Endothelial cell of umbilical vein (primary cell): ENCODE data around the gene ATP9B. TPM values are rescaled to one million over a fixed set of nuclear protein-coding genes. Genes with fewer than 3 reads are reported as not detected.

Experiments
- BruUV-seq: library from RNA; stranded (reverse); fragments of 400-500 nt; replicated peaks from 2 replicates; lab custom pipeline; 2021; lab: Mats Ljungman, UMichigan
- CTCF ChIA-PET: fragments of 300-600, 350-600 bp; sonication (Branson Sonifier 250); formaldehyde crosslinking; loops from one replicate; lab custom pipeline; 2021; ENCODE audit warnings: antibody characterized with exemption, inconsistent platforms; lab: Charles Lee
- POLR2A ChIA-PET: fragments of 300-600, 350-600 bp; sonication (Branson Sonifier 250); formaldehyde crosslinking; loops from one replicate; lab custom pipeline; 2021; ENCODE audit warnings: antibody characterized with exemption, inconsistent platforms; lab: Charles Lee
- DNase-seq: peaks from one replicate; pipeline ENCODE4 v3.0.0-alpha.2; 2011; ENCODE audit warnings: low read depth, low spot score
- FAIRE-seq: peaks from 2 replicates; lab custom pipeline; 2011; peaks lifted over from hg19 to GRCh38; lab: Jason Lieb, UNC
- H2AFZ ChIP-seq: 2 replicates; pipeline ENCODE4 v1.6.0; 2012; ENCODE audit warnings: low read depth, low read length, control low read depth, inconsistent platforms
- H3K27ac ChIP-seq: 2 replicates; pipeline ENCODE4 v1.5.1; 2011; ENCODE audit warnings: low read depth, mild to moderate bottlenecking, control low read depth, low read length, moderate library complexity; ENCODE audit not compliant: insufficient read depth
- H3K27me3 ChIP-seq, 2 experiments: 2 replicates each; pipeline versions ENCODE4 v1.6.0 to v1.6.1; 2011; ENCODE audit warnings: low read length in 2 of 2, mixed read lengths in 1 of 2; ENCODE audit not compliant: control insufficient read depth in 2 of 2, insufficient read depth in 2 of 2
- H3K36me3 ChIP-seq, 2 experiments: 2 replicates in 1 of 2; 3 replicates in 1 of 2; pipeline ENCODE4 v1.5.1; 2011; ENCODE audit warnings: low read length in 2 of 2, mild to moderate bottlenecking in 1 of 2, moderate library complexity in 1 of 2; ENCODE audit not compliant: control insufficient read depth in 2 of 2, insufficient read depth in 2 of 2; ENCODE audit errors: extremely low read depth in 1 of 2
- H3K4me1 ChIP-seq: 3 replicates; pipeline ENCODE4 v1.5.1; 2011; ENCODE audit warnings: mild to moderate bottlenecking, low read length; ENCODE audit not compliant: control insufficient read depth, insufficient read depth; ENCODE audit errors: extremely low read depth
- H3K4me2 ChIP-seq: 2 replicates; pipeline ENCODE4 v1.6.1; 2011; ENCODE audit warnings: low read length, control low read depth, mixed read lengths; ENCODE audit not compliant: insufficient read depth
- H3K4me3 ChIP-seq, 3 experiments: fragments of 200-600 bp in 1 of 3; sonication (generic), shearing (Covaris generic) in 1 of 3; replicated peaks in 1 of 3; 2 replicates each; pipeline ENCODE4 v1.5.1; 2011 to 2016; ENCODE audit warnings: control low read depth in 3 of 3, low read length in 3 of 3, mild to moderate bottlenecking in 2 of 3, inconsistent platforms in 1 of 3, low read depth in 1 of 3, moderate library complexity in 1 of 3; ENCODE audit not compliant: insufficient read depth in 1 of 3
- H3K79me2 ChIP-seq: 2 replicates; pipeline ENCODE4 v1.6.0; 2012; ENCODE audit warnings: low read length, inconsistent platforms; ENCODE audit not compliant: control insufficient read depth, insufficient read depth
- H3K9ac ChIP-seq: replicated peaks from 2 replicates; pipeline ENCODE3; 2011; ENCODE audit warnings: low read length, control low read depth; ENCODE audit not compliant: insufficient read depth; ENCODE audit errors: extremely low read depth
- H3K9me1 ChIP-seq: replicated peaks from 3 replicates; pipeline ENCODE4 v1.6.0; 2011; ENCODE audit warnings: mild to moderate bottlenecking, low read length; ENCODE audit not compliant: control insufficient read depth, insufficient read depth; ENCODE audit errors: extremely low read depth
- H3K9me3 ChIP-seq: replicated peaks from 2 replicates; pipeline ENCODE4 v1.5.1; 2012; ENCODE audit warnings: low read length, inconsistent platforms; ENCODE audit not compliant: control insufficient read depth, insufficient read depth
- H4K20me1 ChIP-seq: replicated peaks from 2 replicates; pipeline ENCODE3; 2011; ENCODE audit warnings: mild to moderate bottlenecking, low read length; ENCODE audit not compliant: control insufficient read depth, insufficient read depth; ENCODE audit errors: extremely low read depth
- CTCF ChIP-seq, 2 donors: IDR thresholded peaks; 1 replicate in 1 of 2; 2 replicates in 1 of 2; pipeline ENCODE4 v1.5.1; 2011; ENCODE audit warnings: low read length in 2 of 2, mild to moderate bottlenecking in 2 of 2, moderate library complexity in 2 of 2, control low read depth in 1 of 2, inconsistent platforms in 1 of 2, low read depth in 1 of 2; ENCODE audit not compliant: insufficient read depth in 1 of 2; ENCODE audit errors: extremely low read depth in 1 of 2
- EZH2 ChIP-seq: IDR thresholded peaks from 2 replicates; pipeline ENCODE4 v1.6.1; 2012; ENCODE audit warnings: borderline replicate concordance, low read depth, mild to moderate bottlenecking, moderate library complexity, low read length, inconsistent platforms; ENCODE audit not compliant: severe bottlenecking
- FOS ChIP-seq: IDR thresholded peaks from 2 replicates; pipeline ENCODE4 v1.6.1; 2011; ENCODE audit warnings: mild to moderate bottlenecking, low read length, moderate library complexity, borderline replicate concordance; ENCODE audit not compliant: insufficient read depth
- GATA2 ChIP-seq: IDR thresholded peaks from 2 replicates; pipeline ENCODE4 v1.7.0; 2011; ENCODE audit warnings: low read depth, mild to moderate bottlenecking, moderate library complexity, mixed read lengths, low read length; ENCODE audit not compliant: insufficient read length, insufficient read depth
- JUN ChIP-seq: IDR thresholded peaks from 2 replicates; pipeline ENCODE4 v1.6.1; 2011; ENCODE audit warnings: borderline replicate concordance, low read depth; ENCODE audit not compliant: insufficient read length, insufficient read depth
- MYC ChIP-seq: IDR thresholded peaks from one replicate; pipeline ENCODE4 v1.6.1; 2011; ENCODE audit warnings: mild to moderate bottlenecking, low read depth, low read length
- POLR2A ChIP-seq: IDR thresholded peaks from 2 replicates; pipeline ENCODE4 v1.6.1; 2012; ENCODE audit warnings: low read depth, mild to moderate bottlenecking, control low read depth, low read length
- POLR2AphosphoS5 ChIP-seq: IDR thresholded peaks from 2 replicates; pipeline ENCODE4 v1.6.1; 2012; ENCODE audit warnings: low read depth, mild to moderate bottlenecking, control low read depth, low read length, moderate library complexity; ENCODE audit not compliant: insufficient read depth
- dilution Hi-C: fragments of 300-500 bp; cut with MboI; formaldehyde crosslinking; loops from one replicate; pipeline ENCODE4 v1.15.0; 2019; ENCODE audit warnings: low sequenced_read_pairs; ENCODE audit not compliant: extremely low pct_ligation_motif_present
- intact Hi-C: fragments of 100-400 bp; cut with micrococcal nuclease; formaldehyde crosslinking; loops from one replicate; pipeline ENCODE4 v1.10.0; 2022
- polyA plus RNA-seq, 4 experiments: library from polyadenylated mRNA; depleted of rRNA in 3 of 4; stranded (reverse) in 3 of 4; unstranded in 1 of 4; fragments of >200 nt; gene quantifications; 2 replicates each; pipeline versions ENCODE4 v1.2.1 to v1.2.3, GENCODE V29; 2011 to 2012; ENCODE audit warnings: missing spikeins in 1 of 4
- total RNA-seq: library from RNA; stranded (reverse); gene quantifications from 2 replicates; pipeline ENCODE4 v1.2.3, GENCODE V29; 2021
- TF ChIP-seq, protein P1 (sequence below): IDR thresholded peaks from 2 replicates; pipeline ENCODE4 v1.6.1; 2011; ENCODE audit not compliant: insufficient read depth, insufficient read length

Gene ATP9B
- total and polyA plus RNA-seq, 2 donors (not counting 3 experiments of a cell fraction or from before 2014, with no cell fraction given): 14.6 to 18.2 TPM

DNA sequence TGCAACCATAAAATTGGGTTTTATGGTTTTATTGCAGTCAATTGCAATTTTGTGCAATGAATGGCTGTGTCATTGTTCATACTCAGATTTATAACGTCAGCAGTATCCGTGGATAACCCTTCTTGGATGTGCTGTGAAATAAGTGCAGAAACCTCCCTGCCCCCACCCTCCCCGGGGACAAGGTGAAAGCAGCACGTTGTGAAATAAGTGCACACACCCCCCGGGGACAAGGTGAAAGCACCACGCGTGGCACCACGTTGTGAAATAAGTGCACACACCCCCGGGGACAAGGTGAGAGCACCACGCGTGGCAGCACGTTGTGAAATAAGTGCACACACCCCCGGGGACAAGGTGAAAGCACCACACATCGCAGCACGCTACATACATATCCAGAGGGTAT, 232.9 kb downstream of the ATP9B start:
- no peak for DNase-seq
- ChIA-PET CTCF (no interaction called here), POLR2A (no interaction called here)
- Histone ChIP-seq H3K79me2 (no peaks in the 10 kb centered on the region), H3K27ac (no peak overlapping the region), H3K4me1 (no peaks in the 10 kb centered on the region), H3K36me3 (peaks cover 0 to 4% of the 10 kb centered on the region in 2 experiments), H3K4me3 (no peak overlapping the region), H3K9me3 (no peaks in the 10 kb centered on the region), H4K20me1 (no peaks in the 10 kb centered on the region), H3K4me2 (no peak overlapping the region), H2AFZ (no peak overlapping the region), H3K9ac (no peak overlapping the region), H3K9me1 (no peaks in the 10 kb centered on the region), H3K27me3 (no peaks in the 10 kb centered on the region)
- dilution Hi-C loops (no loop called here), intact Hi-C loops (no loop called here)
- no peak for FAIRE-seq
- no peak for TF ChIP-seq POLR2AphosphoS5
- TF ChIP-seq, protein P1, sequence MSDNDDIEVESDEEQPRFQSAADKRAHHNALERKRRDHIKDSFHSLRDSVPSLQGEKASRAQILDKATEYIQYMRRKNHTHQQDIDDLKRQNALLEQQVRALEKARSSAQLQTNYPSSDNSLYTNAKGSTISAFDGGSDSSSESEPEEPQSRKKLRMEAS: no peak
- BruUV-seq: no TSS peak

DNA sequence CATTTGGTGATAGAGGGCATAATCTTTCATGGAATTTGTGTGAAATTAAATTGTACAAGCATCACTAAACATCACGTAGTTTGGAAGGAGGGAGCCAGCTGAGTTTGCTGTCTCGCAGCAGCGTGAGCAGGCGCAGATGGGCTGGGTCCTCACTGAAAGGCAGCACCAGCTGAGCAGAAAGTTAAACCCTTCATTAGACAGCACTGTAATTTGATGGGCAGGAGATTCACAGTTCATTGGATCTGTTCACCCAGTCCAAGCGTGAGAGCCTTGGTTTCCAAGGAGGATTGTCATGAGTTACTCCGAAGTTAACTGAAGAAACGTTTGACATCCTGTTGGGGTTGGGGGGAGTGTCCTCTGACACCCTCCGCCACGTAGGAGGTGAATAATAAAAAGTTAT, 236.7 kb downstream of the ATP9B start:
- FAIRE-seq (no peak), DNase-seq (no peak)
- BruUV-seq: no TSS peak
- POLR2A ChIA-PET: no interaction called here
- H3K9me3 ChIP-seq: no peaks in the 10 kb centered on the region
- no peak overlapping the region for H3K9ac ChIP-seq
- H3K79me2 ChIP-seq: no peaks in the 10 kb centered on the region
- intact Hi-C loops: no loop called here
- H3K36me3 ChIP-seq: peaks cover 2 to 4% of the 10 kb centered on the region in 2 experiments
- no peaks in the 10 kb centered on the region for H3K9me1 ChIP-seq
- CTCF ChIA-PET: interaction anchor here (1.5 kb wide), 1 partner anchor 13 kb away, joined by 3 read pairs; no protein-coding TSS in a partner anchor
- no peak overlapping the region for H3K4me2 ChIP-seq
- no peak overlapping the region for H2AFZ ChIP-seq
- no peaks in the 10 kb centered on the region for H4K20me1 ChIP-seq
- no peaks in the 10 kb centered on the region for H3K4me1 ChIP-seq
- no peak overlapping the region for H3K27ac ChIP-seq
- TF ChIP-seq POLR2A: no peak
- TF ChIP-seq EZH2: no peak
- TF ChIP-seq JUN: no peak
- TF ChIP-seq FOS: no peak
- TF ChIP-seq GATA2: no peak
- TF ChIP-seq, protein P1: no peak
- no peak for TF ChIP-seq CTCF (IDR thresholded peaks at IDR 0.05; ENCODE audit: extremely low read depth in 1 of 2, insufficient read depth in 1 of 2, low read depth in 1 of 2, low read length in 2 of 2)
- no peak for TF ChIP-seq POLR2AphosphoS5
- no peak for TF ChIP-seq MYC
- no peaks in the 10 kb centered on the region for H3K27me3 ChIP-seq
- no peak overlapping the region for H3K4me3 ChIP-seq
- dilution Hi-C loops: no loop called here
